HepG2 (cell line): ENCODE results near the gene RARA. TPM values are rescaled to one million over a fixed set of nuclear protein-coding genes. Genes with fewer than 3 reads are reported as not detected.

Experiments used
- AGO2 ChIP-seq: fragments of 200-400 bp; formaldehyde crosslinking; optimal IDR thresholded peaks from 2 replicates; pipeline ENCODE3; 2017; ENCODE audit warnings: mild to moderate bottlenecking, low read depth, low read length, moderate library complexity
- EHMT2 ChIP-seq: fragments of 200-600 bp; sonication (generic); IDR thresholded peaks from 2 replicates; pipeline ENCODE4 v1.7.0; 2017; ENCODE audit warnings: antibody characterized with exemption, low read depth, low read length, borderline replicate concordance
- GPBP1L1 ChIP-seq: sonication (generic); formaldehyde crosslinking; IDR thresholded peaks from 2 replicates; pipeline ENCODE4 v1.5.0; 2020; ENCODE audit warnings: mild to moderate bottlenecking, missing genetic modification reagents
- HHEX ChIP-seq: IDR thresholded peaks from 2 replicates; pipeline ENCODE4 v1.6.1; 2016; ENCODE audit warnings: control low read depth
- KDM5A ChIP-seq: fragments of 200-600 bp; sonication (generic); IDR thresholded peaks from 2 replicates; pipeline ENCODE4 v1.7.0; 2018; ENCODE audit warnings: antibody characterized with exemption, mild to moderate bottlenecking, low read length, borderline replicate concordance
- KLF15 ChIP-seq: sonication (generic); formaldehyde crosslinking; IDR thresholded peaks from 2 replicates; pipeline ENCODE4 v1.8.1; 2023; ENCODE audit warnings: borderline replicate concordance, mild to moderate bottlenecking, inconsistent platforms, missing genetic modification reagents, mixed read lengths
- KLF16 ChIP-seq, 2 experiments: sonication (generic) in 1 of 2; formaldehyde crosslinking in 1 of 2; IDR thresholded peaks; 2 replicates each; pipeline versions ENCODE4 v1.6.1 to v1.8.0; 2016 to 2023; ENCODE audit warnings: missing genetic modification reagents in 2 of 2, missing compliant biosample characterization in 1 of 2
- KMT2B ChIP-seq: IDR thresholded peaks from 2 replicates; pipeline ENCODE4 v1.6.1; 2016; ENCODE audit warnings: missing genetic modification reagents, missing compliant biosample characterization
- MAX ChIP-seq: IDR thresholded peaks from 2 replicates; pipeline ENCODE4 v1.6.1; 2012; ENCODE audit warnings: inconsistent platforms
- NCOA2 ChIP-seq: sonication (generic); formaldehyde crosslinking; IDR thresholded peaks from 2 replicates; pipeline ENCODE4 v1.8.0; 2022; ENCODE audit warnings: inconsistent platforms
- PLRG1 ChIP-seq: fragments of 450-650 bp; conservative IDR thresholded peaks from 2 replicates; pipeline ENCODE4 v1.6.1; 2016
- PPARG ChIP-seq: conservative IDR thresholded peaks from 2 replicates; pipeline ENCODE4 v1.6.1; 2016; ENCODE audit warnings: missing biosample characterization, missing genetic modification reagents
- RBM22 ChIP-seq: fragments of 200-400 bp; formaldehyde crosslinking; optimal IDR thresholded peaks from 2 replicates; pipeline ENCODE3; 2017; ENCODE audit warnings: mild to moderate bottlenecking, low read length, moderate library complexity
- ZNF160 ChIP-seq: sonication (generic); formaldehyde crosslinking; IDR thresholded peaks from 2 replicates; pipeline ENCODE4 v1.8.0; 2022; ENCODE audit warnings: mild to moderate bottlenecking, inconsistent platforms, missing genetic modification reagents
- ZNF276 ChIP-seq: sonication (generic); formaldehyde crosslinking; IDR thresholded peaks from 2 replicates; pipeline ENCODE4 v1.4.0; 2020; ENCODE audit warnings: mild to moderate bottlenecking, low read depth, missing genetic modification reagents
- ZNF343 ChIP-seq: sonication (generic); formaldehyde crosslinking; IDR thresholded peaks from 2 replicates; pipeline ENCODE4 v1.4.0; 2020; ENCODE audit warnings: mild to moderate bottlenecking, missing genetic modification reagents
- ZNF563 ChIP-seq: sonication (generic); formaldehyde crosslinking; IDR thresholded peaks from 2 replicates; pipeline ENCODE4 v1.8.0; 2022; ENCODE audit warnings: mild to moderate bottlenecking, moderate library complexity, missing genetic modification reagents
- ZNF746 ChIP-seq: sonication (generic); formaldehyde crosslinking; IDR thresholded peaks from 2 replicates; pipeline ENCODE4 v1.8.0; 2022; ENCODE audit warnings: mild to moderate bottlenecking, missing genetic modification reagents
- ZNF891 ChIP-seq: sonication (generic); formaldehyde crosslinking; IDR thresholded peaks from 2 replicates; pipeline ENCODE4 v1.5.0; 2020; ENCODE audit warnings: mild to moderate bottlenecking, missing genetic modification reagents
- polyA plus RNA-seq, 8 experiments: library from polyadenylated mRNA; depleted of rRNA in 3 of 8; stranded (reverse) in 7 of 8; unstranded in 1 of 8; fragments of >200 nt; fragmentation: Illumina TruSeq in 4 of 8; extraction: Trizol in 4 of 8; gene quantifications; 2 replicates each; pipeline versions ENCODE4 v1.2.1 to v1.2.3, GENCODE V29; 2011 to 2016; ENCODE audit warnings: low read depth in 4 of 8, missing spikeins in 1 of 8, mixed read lengths in 1 of 8; ENCODE audit not compliant: insufficient read depth in 1 of 8
- total RNA-seq, 5 experiments: library from RNA; depleted of rRNA; stranded (reverse); fragments of >200 nt; fragmentation: Illumina TruSeq; extraction: Trizol; gene quantifications; 2 replicates each; pipeline ENCODE4 v1.2.3, GENCODE V29; 2016; ENCODE audit warnings: low read depth in 1 of 5
- TF ChIP-seq, protein P1 (sequence below), 2 experiments: sonication (generic) in 1 of 2; formaldehyde crosslinking in 1 of 2; IDR thresholded peaks; 2 replicates each; pipeline versions ENCODE4 v1.5.1 to v1.6.1; 2011 to 2020; ENCODE audit warnings: borderline replicate concordance in 1 of 2, low read depth in 1 of 2, low read length in 1 of 2, mild to moderate bottlenecking in 1 of 2, missing genetic modification reagents in 1 of 2, moderate library complexity in 1 of 2
- TF ChIP-seq, protein P2 (sequence below): sonication (generic); formaldehyde crosslinking; IDR thresholded peaks from 2 replicates; pipeline ENCODE4 v1.8.1; 2023; ENCODE audit warnings: mild to moderate bottlenecking, missing genetic modification reagents, borderline replicate concordance
- TF ChIP-seq, protein P3 (sequence below): IDR thresholded peaks from 2 replicates; pipeline ENCODE4 v1.6.1; 2018; ENCODE audit warnings: missing genetic modification reagents

The RARA gene
- total and polyA plus RNA-seq, 2 of the 13 experiments (the other 11 are each of a cell fraction or from before 2014, with no cell fraction given) = 6.4 to 8.6 TPM

GRCh38 chr17:40354221-40355122 is 45.5 kb downstream of the RARA start (continued):
- peak; percentile 45; the same call in 1 of the 2 replicates for TF ChIP-seq ZNF563 (CRISPR knock-in tag)
- TF ChIP-seq PLRG1 = no peak
- peak; percentile 77 for TF ChIP-seq RBM22
- no peak for TF ChIP-seq KLF15
- no peak for TF ChIP-seq ZNF343 (CRISPR knock-in tag)
- TF ChIP-seq MAX = no peak
- TF ChIP-seq GPBP1L1 (CRISPR knock-in tag) = no peak
- TF ChIP-seq ZNF160 (CRISPR knock-in tag) = no peak
- TF ChIP-seq KMT2B (CRISPR knock-in tag) = peak; percentile 6; the same call in 1 of the 2 replicates
- no peak for TF ChIP-seq HHEX (CRISPR knock-in tag)
- no peak for TF ChIP-seq PPARG (CRISPR knock-in tag)
- no peak for TF ChIP-seq ZNF746 (CRISPR knock-in tag)
- TF ChIP-seq ZNF276 = 0 out of 2 replicates have a peak, but pooled peaks have one; percentile 59
- TF ChIP-seq EHMT2 = no peak
- peak; percentile 47; the same call in 1 of the 2 replicates for TF ChIP-seq ZNF891
- TF ChIP-seq, protein P1, sequence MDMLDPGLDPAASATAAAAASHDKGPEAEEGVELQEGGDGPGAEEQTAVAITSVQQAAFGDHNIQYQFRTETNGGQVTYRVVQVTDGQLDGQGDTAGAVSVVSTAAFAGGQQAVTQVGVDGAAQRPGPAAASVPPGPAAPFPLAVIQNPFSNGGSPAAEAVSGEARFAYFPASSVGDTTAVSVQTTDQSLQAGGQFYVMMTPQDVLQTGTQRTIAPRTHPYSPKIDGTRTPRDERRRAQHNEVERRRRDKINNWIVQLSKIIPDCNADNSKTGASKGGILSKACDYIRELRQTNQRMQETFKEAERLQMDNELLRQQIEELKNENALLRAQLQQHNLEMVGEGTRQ (IDR thresholded peaks at IDR 0.05; ENCODE audit: low read depth, low read length) = no peak
- TF ChIP-seq, protein P1 (CRISPR knock-in tag; IDR thresholded peaks at IDR 0.05; ENCODE audit: borderline replicate concordance) = no peak
- TF ChIP-seq KLF16 (CRISPR knock-in tag; IDR thresholded peaks at IDR 0.05) = no peak
- no peak for TF ChIP-seq KDM5A
- TF ChIP-seq NCOA2 (CRISPR knock-in tag) = no peak
- TF ChIP-seq, protein P2, sequence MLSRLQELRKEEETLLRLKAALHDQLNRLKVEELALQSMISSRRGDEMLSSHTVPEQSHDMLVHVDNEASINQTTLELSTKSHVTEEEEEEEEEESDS (CRISPR knock-in tag) = no peak
- peak; percentile 39 for TF ChIP-seq AGO2
- TF ChIP-seq, protein P3, sequence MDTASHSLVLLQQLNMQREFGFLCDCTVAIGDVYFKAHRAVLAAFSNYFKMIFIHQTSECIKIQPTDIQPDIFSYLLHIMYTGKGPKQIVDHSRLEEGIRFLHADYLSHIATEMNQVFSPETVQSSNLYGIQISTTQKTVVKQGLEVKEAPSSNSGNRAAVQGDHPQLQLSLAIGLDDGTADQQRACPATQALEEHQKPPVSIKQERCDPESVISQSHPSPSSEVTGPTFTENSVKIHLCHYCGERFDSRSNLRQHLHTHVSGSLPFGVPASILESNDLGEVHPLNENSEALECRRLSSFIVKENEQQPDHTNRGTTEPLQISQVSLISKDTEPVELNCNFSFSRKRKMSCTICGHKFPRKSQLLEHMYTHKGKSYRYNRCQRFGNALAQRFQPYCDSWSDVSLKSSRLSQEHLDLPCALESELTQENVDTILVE (CRISPR knock-in tag) = no peak
